HEK293 (cell line): Measurements from ENCODE around the gene AICDA.
"Not testable (repeated sequence)": the region's sequence is repeated elsewhere in the genome, so short reads cannot be mapped to it uniquely, and the experiment has no call there.

Source experiments
- CTCF ChIA-PET: fragments of 350-600 bp; formaldehyde crosslinking; extraction: SDS; loops from one replicate; lab custom pipeline; 2021; ENCODE audit warnings: antibody characterized with exemption; lab: Yijun Ruan, JAX
- POLR2A ChIA-PET: fragments of 300-600 bp; formaldehyde crosslinking; extraction: SDS; loops from one replicate; lab custom pipeline; 2020; ENCODE audit warnings: antibody characterized with exemption, inconsistent platforms; lab: Yijun Ruan, JAX
- H3K27ac ChIP-seq: fragments of 200-500 bp; sonication (Bioruptor generic); 2 replicates; pipeline ENCODE4 v1.5.1; 2014; ENCODE audit warnings: low read depth, low read length, control low read depth, inconsistent platforms; ENCODE audit errors: extremely low read depth
- H3K36me3 ChIP-seq, 2 experiments: fragments of 200-500 bp in 1 of 2; sonication (Bioruptor generic) in 1 of 2; 1 replicate in 1 of 2; 2 replicates in 1 of 2; pipeline ENCODE4 v1.5.1; 2014 to 2017; ENCODE audit warnings: inconsistent platforms in 2 of 2, low read length in 2 of 2; ENCODE audit not compliant: control insufficient read depth in 2 of 2, insufficient read depth in 1 of 2
- H3K4me1 ChIP-seq: fragments of 200-500 bp; sonication (Bioruptor generic); 2 replicates; pipeline ENCODE4 v1.5.1; 2014; ENCODE audit warnings: mild to moderate bottlenecking, low read length, inconsistent platforms; ENCODE audit not compliant: control insufficient read depth, insufficient read depth
- H3K4me3 ChIP-seq: 2 replicates; pipeline ENCODE4 v1.5.1; 2011; ENCODE audit warnings: low read depth, mild to moderate bottlenecking, control low read depth, low read length, moderate library complexity
- H3K9me3 ChIP-seq: fragments of 200-500 bp; sonication (Bioruptor generic); 2 replicates; pipeline ENCODE4 v1.5.1; 2014; ENCODE audit warnings: low read depth, low read length, inconsistent platforms; ENCODE audit not compliant: control insufficient read depth, insufficient read depth
- AEBP2 ChIP-seq: fragments of 450-650 bp; formaldehyde crosslinking; IDR thresholded peaks from 2 replicates; pipeline ENCODE4 v1.5.1; 2016; ENCODE audit warnings: missing biosample characterization, missing genetic modification characterization, borderline replicate concordance
- REPIN1 ChIP-seq: fragments of 450-650 bp; formaldehyde crosslinking; IDR thresholded peaks from 2 replicates; pipeline ENCODE4 v1.5.1; 2017; ENCODE audit warnings: missing biosample characterization, missing genetic modification characterization, low read depth
- SCRT1 ChIP-seq: fragments of 450-650 bp; formaldehyde crosslinking; IDR thresholded peaks from 2 replicates; pipeline ENCODE4 v1.5.1; 2016; ENCODE audit warnings: missing biosample characterization, missing genetic modification characterization, borderline replicate concordance
- YY1 ChIP-seq: fragments of 450-650 bp; formaldehyde crosslinking; IDR thresholded peaks from 2 replicates; pipeline ENCODE4 v1.5.1; 2018; ENCODE audit warnings: missing biosample characterization, missing genetic modification characterization
- ZBTB49 ChIP-seq: fragments of 450-650 bp; formaldehyde crosslinking; IDR thresholded peaks from 2 replicates; pipeline ENCODE4 v1.5.1; 2016; ENCODE audit warnings: missing biosample characterization, missing genetic modification characterization, low read depth
- ZIC2 ChIP-seq: fragments of 450-650 bp; formaldehyde crosslinking; IDR thresholded peaks from 2 replicates; pipeline ENCODE4 v1.5.1; 2016; ENCODE audit warnings: missing biosample characterization, missing genetic modification characterization
- ZNF184 ChIP-seq: fragments of 450-650 bp; IDR thresholded peaks from 2 replicates; pipeline ENCODE4 v1.5.1; 2018; ENCODE audit warnings: missing biosample characterization, mild to moderate bottlenecking, missing genetic modification characterization
- ZNF2 ChIP-seq: fragments of 450-650 bp; formaldehyde crosslinking; IDR thresholded peaks from 2 replicates; pipeline ENCODE4 v1.5.1; 2016; ENCODE audit warnings: missing biosample characterization, missing genetic modification characterization
- ZNF560 ChIP-seq: fragments of 450-650 bp; formaldehyde crosslinking; IDR thresholded peaks from 2 replicates; pipeline ENCODE4 v1.5.1; 2017; ENCODE audit warnings: missing biosample characterization, missing genetic modification characterization, borderline replicate concordance
- ZNF571 ChIP-seq: fragments of 450-650 bp; formaldehyde crosslinking; IDR thresholded peaks from 2 replicates; pipeline ENCODE4 v1.5.0; 2017; ENCODE audit warnings: missing biosample characterization, missing genetic modification characterization
- ZNF600 ChIP-seq: fragments of 450-650 bp; formaldehyde crosslinking; IDR thresholded peaks from 2 replicates; pipeline ENCODE4 v1.5.1; 2016; ENCODE audit warnings: missing biosample characterization, missing genetic modification characterization
- TF ChIP-seq, protein P1 (sequence below): fragments of 450-650 bp; formaldehyde crosslinking; IDR thresholded peaks from 2 replicates; pipeline ENCODE4 v1.5.0; 2017; ENCODE audit warnings: missing biosample characterization, missing genetic modification characterization, borderline replicate concordance

The AICDA gene

GRCh38 chr12:8566525-8566924 lies 46.1 kb downstream of the AICDA start:
- no peaks in the 10 kb centered on the region for H3K4me1 ChIP-seq
- CTCF ChIA-PET = interaction anchor here (0.6 to 1.4 kb wide), 3 partner anchors 23 to 87 kb away, joined by 3 to 5 read pairs (median 4); no protein-coding TSS in a partner anchor
- H3K4me3 ChIP-seq = no peak overlapping the region
- TF ChIP-seq ZIC2 (tag by site-specific recombination) = no peak
- TF ChIP-seq, all 188 proteins: peak for 0
- POLR2A ChIA-PET = no interaction called here
- Histone ChIP-seq H3K9me3 (no peaks in the 10 kb centered on the region), H3K27ac (no peak overlapping the region), H3K36me3 (no peaks in the 10 kb centered on the region)

DNA sequence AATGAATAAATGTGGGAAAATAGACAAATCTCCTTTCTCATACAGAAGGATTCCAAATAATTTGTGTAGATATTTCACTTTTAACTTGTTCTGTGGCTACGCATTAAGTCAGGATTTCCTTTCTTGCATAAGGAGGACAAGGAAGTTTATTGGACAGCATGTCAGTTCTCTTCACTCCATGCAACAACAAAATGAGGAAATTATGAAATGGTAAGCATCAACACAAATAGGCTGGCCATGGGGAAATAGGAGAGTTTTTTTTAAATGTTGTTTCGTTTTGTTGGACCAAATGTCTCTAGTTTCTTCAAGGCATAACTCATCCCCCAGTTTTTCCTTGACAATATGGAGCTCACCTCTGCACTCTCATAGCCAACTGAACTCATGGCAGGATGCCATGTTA lies 46.6 kb downstream of the AICDA start:
- CTCF ChIA-PET = interaction anchor here (0.6 to 1.4 kb wide), 3 partner anchors 22 to 86 kb away, joined by 3 to 5 read pairs (median 4); no protein-coding TSS in a partner anchor
- H3K4me1 ChIP-seq, POLR2A ChIA-PET, H3K36me3 ChIP-seq, H3K27ac ChIP-seq, H3K4me3 ChIP-seq, H3K9me3 ChIP-seq: not testable (repeated sequence)

- CTCF ChIA-PET = interaction anchor here (0.7 to 0.9 kb wide), 2 partner anchors 44 to 325 kb away, joined by 4 read pairs; no protein-coding TSS in a partner anchor
- Histone ChIP-seq H3K36me3 (no peaks in the 10 kb centered on the region), H3K9me3 (no peaks in the 10 kb centered on the region), H3K27ac (no peak overlapping the region), H3K4me3 (no peak overlapping the region), H3K4me1 (no peaks in the 10 kb centered on the region)
- POLR2A ChIA-PET = no interaction called here
- TF ChIP-seq REPIN1 (tag by site-specific recombination) (no peak), ZNF184 (tag by site-specific recombination) (no peak), SCRT1 (no peak), ZIC2 (tag by site-specific recombination) (no peak), ZNF560 (tag by site-specific recombination) (no peak), AEBP2 (tag by site-specific recombination) (no peak), ZNF600 (tag by site-specific recombination) (no peak), ZBTB49 (tag by site-specific recombination) (no peak), ZNF2 (tag by site-specific recombination) (no peak), ZNF571 (tag by site-specific recombination) (no peak), YY1 (tag by site-specific recombination) (no peak)
- TF ChIP-seq, protein P1, sequence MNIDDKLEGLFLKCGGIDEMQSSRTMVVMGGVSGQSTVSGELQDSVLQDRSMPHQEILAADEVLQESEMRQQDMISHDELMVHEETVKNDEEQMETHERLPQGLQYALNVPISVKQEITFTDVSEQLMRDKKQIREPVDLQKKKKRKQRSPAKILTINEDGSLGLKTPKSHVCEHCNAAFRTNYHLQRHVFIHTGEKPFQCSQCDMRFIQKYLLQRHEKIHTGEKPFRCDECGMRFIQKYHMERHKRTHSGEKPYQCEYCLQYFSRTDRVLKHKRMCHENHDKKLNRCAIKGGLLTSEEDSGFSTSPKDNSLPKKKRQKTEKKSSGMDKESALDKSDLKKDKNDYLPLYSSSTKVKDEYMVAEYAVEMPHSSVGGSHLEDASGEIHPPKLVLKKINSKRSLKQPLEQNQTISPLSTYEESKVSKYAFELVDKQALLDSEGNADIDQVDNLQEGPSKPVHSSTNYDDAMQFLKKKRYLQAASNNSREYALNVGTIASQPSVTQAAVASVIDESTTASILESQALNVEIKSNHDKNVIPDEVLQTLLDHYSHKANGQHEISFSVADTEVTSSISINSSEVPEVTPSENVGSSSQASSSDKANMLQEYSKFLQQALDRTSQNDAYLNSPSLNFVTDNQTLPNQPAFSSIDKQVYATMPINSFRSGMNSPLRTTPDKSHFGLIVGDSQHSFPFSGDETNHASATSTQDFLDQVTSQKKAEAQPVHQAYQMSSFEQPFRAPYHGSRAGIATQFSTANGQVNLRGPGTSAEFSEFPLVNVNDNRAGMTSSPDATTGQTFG = no peak
These were observed 48.0 kb downstream of the AICDA start for GRCh38 chr12:8564656-8565055.
